Kidney glomerular epithelial cell (primary cell): ENCODE measurements around the gene STXBP6.
"Not testable (repeated sequence)": the region's sequence is repeated elsewhere in the genome, so short reads cannot be mapped to it uniquely, and the experiment has no call there.

Experiments
- DNase-seq: peaks from one replicate; lab custom pipeline; 2025; lab: John Stamatoyannopoulos, UW

Gene STXBP6

DNA sequence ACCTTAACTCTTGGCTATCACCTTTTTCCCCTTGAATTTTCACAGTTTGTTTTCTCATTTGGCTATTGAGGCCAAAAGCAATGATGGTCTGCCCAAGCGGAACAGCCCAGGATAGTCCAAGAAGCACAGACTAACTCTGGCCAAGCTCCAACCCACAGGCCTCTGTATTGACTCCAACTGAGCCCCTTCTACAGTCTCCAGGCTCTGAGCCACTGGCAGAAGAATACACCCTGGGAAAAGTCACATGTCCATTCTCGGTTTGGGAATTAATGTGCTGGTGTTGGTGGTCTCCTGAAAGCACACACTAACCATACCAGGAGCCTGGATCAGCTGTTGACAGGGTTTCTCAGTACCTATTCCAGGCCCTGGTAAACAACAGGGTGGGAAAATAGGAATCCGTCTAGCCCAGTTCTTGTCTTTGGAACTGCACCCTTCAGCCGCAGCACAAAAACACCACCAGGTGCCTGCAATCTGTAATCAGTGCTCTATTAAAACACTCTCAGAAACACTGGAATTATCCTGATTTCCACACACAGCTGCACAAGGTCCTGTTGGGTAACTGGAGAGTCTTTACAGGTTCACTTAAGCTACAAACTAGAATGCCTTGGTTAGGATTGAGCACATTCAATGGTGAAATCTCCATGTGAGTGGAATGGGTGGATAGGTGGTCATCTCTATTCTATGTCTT, 63.6 kb downstream of the STXBP6 start:
- peak; percentile 25 for DNase-seq

GRCh38 chr14:24984846-24985589, 64.9 kb downstream of the STXBP6 start:
- DNase-seq, result no peak

GRCh38 chr14:24982472-24983155, 67.3 kb downstream of the STXBP6 start:
- peak; percentile 52 for DNase-seq

DNA sequence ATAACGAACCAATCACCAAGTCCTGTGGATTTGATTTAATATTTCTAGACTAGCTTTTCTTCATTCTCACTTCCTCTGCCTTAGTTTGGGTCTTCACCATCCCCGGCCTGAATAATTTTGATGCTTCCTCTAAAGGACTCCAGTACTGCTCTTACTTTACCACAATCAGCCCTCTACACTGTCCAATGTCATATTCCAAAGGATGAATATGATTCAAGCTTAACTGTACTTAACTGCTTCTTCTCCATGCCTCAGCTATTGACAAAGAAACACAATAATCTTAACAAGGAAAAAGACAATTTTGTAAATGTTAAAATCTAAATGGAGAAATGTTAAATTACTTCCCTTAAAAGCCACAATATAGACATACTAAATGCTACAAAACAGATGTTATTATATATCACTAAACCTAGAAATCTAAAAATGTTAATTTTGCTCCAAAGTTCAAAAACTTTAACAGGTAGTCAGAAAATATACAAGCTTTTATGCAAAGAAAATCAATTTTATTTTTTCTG, 70.2 kb downstream of the STXBP6 start:
- no peak for DNase-seq

- peak; percentile 82 for DNase-seq
Measured at GRCh38 chr14:24978862-24979724, 70.9 kb downstream of the STXBP6 start.

DNA sequence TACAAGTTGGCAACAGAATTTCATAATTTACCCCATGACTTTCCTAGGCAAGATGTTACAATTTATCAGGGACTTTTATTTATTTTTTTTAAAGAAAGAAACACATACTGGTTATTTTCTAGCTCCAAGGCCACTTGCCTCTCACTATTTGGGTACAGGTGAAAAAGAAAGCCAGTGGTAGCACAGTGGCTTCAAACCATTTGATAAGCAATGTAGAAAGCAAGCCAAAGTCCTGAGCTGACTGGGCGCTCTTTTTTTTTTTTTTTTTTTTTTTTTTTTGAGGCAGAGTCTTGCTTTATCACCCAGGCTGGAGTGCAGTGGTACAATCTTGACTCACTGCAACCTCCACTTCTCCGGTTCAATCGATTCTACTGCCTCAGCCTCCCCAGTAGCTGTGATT, 73.3 kb downstream of the STXBP6 start:
- DNase-seq, result no peak

DNA sequence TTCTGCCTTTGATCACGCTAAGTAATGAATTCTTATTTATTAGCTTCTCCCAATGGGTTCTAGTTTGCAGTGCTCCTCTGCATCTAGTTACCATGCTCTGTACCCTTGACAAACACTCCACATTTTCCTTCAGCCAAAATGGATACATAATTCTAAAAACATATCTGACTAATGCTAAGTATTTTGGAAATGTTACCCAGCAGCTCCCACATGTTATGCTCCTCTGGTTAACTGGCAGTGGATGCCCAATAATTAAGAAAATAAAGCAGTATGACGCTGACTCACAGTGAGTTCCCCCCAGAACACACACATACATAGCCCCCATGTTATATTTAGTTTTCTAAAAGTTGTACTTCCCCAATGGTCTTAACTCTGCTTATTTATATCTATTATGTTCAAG, 74.6 kb downstream of the STXBP6 start:
- no peak for DNase-seq

DNA sequence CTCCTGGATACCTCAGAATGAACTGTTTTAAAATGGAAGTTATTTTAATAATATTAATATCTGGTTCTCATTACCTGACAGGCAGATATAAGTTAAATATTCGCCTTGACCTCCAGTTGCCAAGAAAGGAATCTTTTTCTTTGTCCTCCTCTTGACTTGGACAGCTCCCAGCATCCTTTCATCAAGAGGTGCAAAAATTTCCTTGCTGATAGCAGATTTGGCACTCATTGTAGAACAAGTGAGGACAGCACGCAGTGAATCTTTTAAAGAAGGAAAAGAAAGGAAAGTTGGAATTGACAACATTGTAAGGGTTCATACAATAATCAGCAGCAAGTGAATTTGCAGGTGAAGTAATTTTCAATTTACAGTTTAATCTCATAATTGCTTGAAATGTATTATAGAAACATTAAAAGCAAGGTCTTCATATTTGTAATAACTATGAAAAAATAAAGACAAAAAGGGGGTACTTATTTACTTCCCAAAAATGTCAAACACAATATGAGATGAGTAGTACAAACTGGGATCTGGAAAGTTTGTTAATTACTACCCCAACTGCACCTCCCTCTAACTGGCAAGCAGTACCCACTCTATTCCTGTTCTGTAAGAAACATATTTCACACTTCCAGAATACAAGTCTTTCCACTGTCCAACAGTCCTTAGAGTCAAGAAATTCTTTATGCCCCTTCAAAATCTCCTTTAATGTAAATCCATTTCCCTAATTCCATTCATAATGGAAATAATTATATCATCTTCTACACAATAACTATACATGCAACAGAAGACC, 75.2 kb downstream of the STXBP6 start:
- no peak for DNase-seq

DNA sequence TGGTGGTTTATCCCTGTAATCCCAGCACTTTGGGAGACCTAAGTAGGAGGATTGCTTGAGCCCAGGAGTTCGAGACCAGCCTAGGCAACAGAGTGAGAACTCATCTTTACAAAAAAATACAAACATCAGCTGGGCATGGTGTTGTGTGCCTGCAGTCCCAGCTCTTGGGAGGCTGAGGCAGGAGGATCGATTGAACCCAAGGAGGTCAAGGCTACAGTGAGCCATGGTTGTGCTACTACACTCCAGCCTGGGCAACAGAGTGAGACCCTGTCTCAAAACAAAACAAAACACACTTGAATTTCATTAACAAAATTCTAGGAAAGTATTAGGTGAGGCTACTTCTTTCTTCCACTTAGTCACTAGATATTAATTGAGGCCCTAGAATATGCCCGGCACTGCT, 77.1 kb downstream of the STXBP6 start:
- no peak for DNase-seq

DNA sequence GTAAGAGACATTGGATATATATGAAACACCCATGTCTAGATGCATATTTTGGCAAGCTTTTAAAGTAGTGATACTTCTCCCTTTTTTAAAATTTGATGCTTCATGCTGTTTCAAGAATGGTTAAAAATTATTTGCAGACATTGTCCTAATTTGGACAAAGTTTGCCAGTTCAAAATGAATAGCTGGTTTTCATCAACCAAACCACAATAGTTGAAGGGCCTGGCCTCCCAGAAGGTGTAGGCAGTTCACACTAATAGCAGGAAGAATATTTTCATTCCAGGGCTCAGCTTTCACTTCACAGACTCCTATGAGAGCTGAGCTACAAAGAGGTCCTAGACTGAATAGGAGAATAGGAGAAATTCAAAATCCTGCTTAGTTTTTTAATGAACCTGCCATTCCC, 78.7 kb downstream of the STXBP6 start:
- no peak for DNase-seq

DNA sequence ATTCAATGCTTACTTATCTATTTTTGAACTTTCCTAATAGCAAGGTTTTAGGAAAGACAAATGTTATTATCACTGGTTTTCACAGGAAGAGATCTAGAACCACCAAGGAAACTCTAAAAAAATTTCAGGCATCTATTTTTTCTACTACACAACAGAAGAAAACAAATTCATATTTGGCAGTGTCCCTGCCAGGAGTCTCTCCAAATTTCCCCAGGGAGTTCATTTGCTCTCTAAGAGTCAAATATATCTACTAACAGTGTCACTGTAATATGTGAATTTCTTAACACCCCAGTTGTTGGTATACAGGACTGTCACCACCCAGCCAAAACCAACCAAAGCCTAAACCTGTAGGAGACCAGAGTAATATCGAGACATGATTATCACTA, 83.4 kb downstream of the STXBP6 start:
- DNase-seq, result no peak

DNA sequence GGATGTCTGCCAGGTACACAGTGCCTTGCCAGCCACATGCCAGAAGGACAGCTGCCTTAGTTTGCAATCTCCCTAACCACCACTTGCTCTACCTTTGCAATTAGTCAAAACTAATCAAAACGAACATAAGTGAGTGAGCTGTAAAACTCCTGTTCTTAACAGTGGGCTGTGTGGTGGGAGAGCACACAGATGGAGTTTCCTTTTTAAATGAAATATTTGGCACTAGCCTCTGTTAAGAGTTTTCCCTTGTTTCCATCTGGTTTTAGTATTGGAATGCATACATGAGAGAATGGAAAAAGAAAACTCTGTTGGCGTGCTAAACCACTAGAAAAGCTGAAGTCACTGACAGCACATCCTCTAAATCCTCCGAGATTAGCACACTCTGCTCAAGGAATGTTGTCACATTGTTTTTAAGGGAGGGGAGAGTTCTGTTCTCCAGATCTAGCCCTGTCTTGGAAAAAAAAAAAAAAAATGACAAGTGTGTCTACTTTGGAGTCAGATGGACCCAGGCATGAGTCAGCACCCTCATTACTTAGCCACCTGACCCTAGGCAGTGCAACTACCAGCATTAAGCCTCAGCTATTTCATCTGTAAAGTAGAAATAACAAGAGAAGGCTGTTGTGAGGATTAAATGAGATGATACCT, 83.9 kb downstream of the STXBP6 start:
- peak; percentile 47 for DNase-seq

GRCh38 chr14:24965578-24965933, 84.4 kb downstream of the STXBP6 start:
- DNase-seq, result no peak

GRCh38 chr14:24964591-24964990, 85.4 kb downstream of the STXBP6 start:
- no peak for DNase-seq

GRCh38 chr14:24964048-24964447, 85.9 kb downstream of the STXBP6 start:
- no peak for DNase-seq

DNA sequence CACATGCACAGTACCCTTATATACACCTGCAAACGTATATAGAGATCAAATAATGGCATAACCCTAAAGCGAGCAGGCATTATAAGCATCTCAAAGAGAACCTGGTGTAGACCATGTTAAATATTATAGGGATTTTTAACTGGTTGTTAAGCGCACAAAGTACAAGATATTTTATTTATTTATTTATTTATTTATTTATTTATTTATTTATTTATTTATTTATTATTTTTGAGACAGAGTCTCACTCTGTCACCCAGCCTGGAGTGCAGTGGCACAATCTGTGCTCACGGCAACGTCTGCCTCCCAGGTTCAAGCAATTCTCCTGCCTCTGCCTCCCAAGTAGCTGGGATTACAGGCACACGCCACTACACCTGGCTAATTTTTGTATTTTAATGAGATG, 87.8 kb downstream of the STXBP6 start:
- DNase-seq, result not testable (repeated sequence)

DNA sequence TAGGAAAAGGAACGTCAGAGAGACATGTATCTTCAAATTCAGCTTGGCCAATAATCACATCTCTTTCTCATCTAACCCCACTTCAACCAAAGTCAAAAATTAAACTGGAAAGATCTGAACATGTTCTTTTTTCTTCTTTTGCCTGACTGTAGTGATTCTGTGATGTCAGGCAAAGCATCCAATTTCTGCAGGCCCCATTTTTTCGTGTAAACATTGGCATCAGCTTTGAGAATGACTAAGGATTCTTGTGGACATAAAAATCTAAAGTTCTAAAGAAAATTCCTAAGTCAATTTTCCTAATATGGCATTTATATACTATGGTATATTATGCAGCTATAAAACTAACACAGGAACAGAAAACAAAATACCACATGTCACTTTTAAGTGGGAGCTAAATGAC, 89.1 kb downstream of the STXBP6 start:
- DNase-seq, result no peak

DNA sequence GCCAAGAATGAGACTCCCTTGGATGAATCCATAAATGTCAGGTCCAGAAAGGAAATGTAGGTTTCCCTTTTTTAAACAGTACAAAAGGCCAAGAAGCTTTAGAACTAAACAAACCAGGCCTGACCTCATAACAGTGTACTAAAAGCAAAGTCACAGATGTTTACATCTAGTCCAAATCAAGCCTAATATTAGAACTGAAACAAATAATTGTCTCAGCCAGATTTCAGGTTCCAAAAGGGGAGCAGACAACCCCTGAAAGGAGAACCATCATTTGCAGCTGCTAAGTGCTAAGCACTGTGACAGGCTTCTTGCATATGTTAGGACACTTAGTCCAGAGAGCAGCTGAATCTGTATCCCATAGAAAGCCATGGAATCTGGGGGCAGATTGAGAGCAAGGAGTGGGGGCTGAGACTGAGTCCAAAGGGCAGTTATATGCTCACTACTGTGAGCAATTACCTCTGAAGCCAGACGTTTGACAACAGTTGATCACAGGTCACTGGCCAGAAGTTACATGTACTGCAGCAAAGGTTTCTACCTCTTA, 90.1 kb downstream of the STXBP6 start:
- no peak for DNase-seq

DNA sequence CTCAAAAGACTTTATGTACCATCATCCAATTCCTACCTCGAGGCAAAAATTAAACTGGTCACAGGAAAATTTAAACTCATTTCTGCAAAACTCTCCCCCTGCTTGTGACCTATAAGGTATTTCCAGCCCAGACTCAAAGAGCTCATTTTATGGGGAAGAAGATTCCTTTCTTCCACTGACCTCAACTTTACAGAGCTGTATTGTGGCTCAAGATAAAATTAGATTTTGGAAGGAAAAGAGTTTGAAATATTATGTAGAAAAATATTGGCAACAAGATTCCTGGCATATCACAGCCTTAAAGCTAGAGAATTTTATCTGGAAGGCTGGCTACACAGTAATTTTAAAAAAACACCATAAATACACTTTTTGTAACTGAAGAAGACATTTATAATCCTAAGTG, 91.7 kb downstream of the STXBP6 start:
- DNase-seq, result no peak

DNA sequence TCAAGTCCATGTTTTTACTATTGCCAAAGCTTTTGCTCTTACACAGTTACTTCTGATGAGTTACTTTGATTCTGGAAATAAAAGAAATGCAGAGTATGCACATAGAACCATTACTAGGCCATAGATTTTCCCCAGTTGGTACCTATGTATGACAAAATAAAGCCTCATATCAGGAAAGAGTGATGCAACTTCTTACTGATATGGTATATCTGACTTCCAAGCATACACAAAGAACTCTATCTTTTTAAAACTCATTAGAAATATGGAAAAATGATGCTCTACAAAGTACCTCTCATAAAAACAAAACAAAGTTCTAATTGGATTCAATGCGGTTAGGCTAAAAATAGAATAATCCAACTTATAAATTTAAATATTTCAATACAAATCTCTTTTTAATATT, 92.1 kb downstream of the STXBP6 start:
- DNase-seq, result no peak

DNA sequence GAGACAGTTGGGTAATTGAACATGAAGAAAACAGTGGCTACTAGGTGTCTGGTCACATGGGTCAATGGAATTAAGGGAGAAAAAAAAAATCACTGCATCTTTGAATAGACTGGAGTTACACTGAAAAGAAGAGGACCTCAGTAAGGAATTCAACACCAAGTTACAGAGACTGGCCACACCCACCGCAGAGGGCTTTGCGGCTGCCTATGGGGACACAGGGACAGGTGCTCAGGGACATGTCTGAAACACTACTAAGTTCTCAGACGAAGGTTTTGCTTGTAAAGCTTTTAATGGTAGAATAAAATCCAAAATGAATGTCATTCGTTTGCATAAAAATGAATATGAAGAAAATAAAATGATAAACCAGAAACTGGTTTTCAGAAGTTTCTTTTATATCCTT, 93.8 kb downstream of the STXBP6 start:
- no peak for DNase-seq
